WERI-Rb-1 (cell line): ENCODE results near the gene XYLT2.

ENCODE experiments used
- DNase-seq: peaks from one replicate; pipeline ENCODE4 v3.0.0-alpha.2; 2020
- H3K27ac ChIP-seq: fragments of 250-450 bp; sonication (Bioruptor Pico); 2 replicates; pipeline ENCODE4 v1.5.1; 2020; ENCODE audit warnings: mild to moderate bottlenecking, moderate library complexity
- H3K27me3 ChIP-seq: fragments of 250-450 bp; sonication (Bioruptor Pico); 2 replicates; pipeline ENCODE4 v1.5.1; 2021; ENCODE audit warnings: mild to moderate bottlenecking, low read depth, moderate library complexity; ENCODE audit not compliant: insufficient read depth, severe bottlenecking
- H3K36me3 ChIP-seq: fragments of 250-450 bp; sonication (Bioruptor Pico); 2 replicates; pipeline ENCODE4 v1.5.1; 2020; ENCODE audit warnings: mild to moderate bottlenecking, moderate library complexity
- H3K4me3 ChIP-seq: 2 replicates; pipeline ENCODE4 v1.5.1; 2011; ENCODE audit warnings: low read depth, mild to moderate bottlenecking, control low read depth, low read length
- H3K9me3 ChIP-seq: fragments of 250-450 bp; sonication (Bioruptor Pico); 2 replicates; pipeline ENCODE4 v1.5.1; 2021; ENCODE audit warnings: mild to moderate bottlenecking, moderate library complexity; ENCODE audit not compliant: severe bottlenecking
- TF ChIP-seq, protein P1 (sequence below): IDR thresholded peaks from 2 replicates; pipeline ENCODE4 v1.5.1; 2011; ENCODE audit warnings: low read depth, mild to moderate bottlenecking, control low read depth, inconsistent platforms, low read length

Gene XYLT2

DNA sequence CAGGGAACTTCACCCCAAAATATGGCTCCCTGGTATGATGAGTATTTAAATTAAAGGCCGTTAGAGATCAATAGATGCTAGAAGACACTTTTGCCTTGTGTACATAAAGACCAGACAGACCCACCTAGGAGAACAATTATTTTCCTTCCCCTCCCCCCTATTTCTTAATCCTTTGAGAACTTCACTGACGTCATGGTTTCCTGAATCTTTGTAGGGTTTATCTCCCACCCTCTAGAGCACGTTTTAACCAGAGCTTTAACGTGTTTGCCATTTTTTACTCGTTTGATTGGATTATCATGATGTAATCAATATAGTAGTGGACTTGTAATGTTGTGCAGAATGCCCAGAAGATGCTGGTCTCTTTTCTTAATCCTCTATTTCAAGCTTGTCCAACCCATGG lies 22.9 kb upstream of the XYLT2 start:
- Histone ChIP-seq H3K4me3 (no peak overlapping the region), H3K27ac (peak overlapping the region; percentile 31), H3K9me3 (no peaks in the 10 kb centered on the region), H3K27me3 (no peaks in the 10 kb centered on the region), H3K36me3 (no peaks in the 10 kb centered on the region)
- TF ChIP-seq, protein P1, sequence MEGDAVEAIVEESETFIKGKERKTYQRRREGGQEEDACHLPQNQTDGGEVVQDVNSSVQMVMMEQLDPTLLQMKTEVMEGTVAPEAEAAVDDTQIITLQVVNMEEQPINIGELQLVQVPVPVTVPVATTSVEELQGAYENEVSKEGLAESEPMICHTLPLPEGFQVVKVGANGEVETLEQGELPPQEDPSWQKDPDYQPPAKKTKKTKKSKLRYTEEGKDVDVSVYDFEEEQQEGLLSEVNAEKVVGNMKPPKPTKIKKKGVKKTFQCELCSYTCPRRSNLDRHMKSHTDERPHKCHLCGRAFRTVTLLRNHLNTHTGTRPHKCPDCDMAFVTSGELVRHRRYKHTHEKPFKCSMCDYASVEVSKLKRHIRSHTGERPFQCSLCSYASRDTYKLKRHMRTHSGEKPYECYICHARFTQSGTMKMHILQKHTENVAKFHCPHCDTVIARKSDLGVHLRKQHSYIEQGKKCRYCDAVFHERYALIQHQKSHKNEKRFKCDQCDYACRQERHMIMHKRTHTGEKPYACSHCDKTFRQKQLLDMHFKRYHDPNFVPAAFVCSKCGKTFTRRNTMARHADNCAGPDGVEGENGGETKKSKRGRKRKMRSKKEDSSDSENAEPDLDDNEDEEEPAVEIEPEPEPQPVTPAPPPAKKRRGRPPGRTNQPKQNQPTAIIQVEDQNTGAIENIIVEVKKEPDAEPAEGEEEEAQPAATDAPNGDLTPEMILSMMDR, result no peak
- no peak for DNase-seq

DNA sequence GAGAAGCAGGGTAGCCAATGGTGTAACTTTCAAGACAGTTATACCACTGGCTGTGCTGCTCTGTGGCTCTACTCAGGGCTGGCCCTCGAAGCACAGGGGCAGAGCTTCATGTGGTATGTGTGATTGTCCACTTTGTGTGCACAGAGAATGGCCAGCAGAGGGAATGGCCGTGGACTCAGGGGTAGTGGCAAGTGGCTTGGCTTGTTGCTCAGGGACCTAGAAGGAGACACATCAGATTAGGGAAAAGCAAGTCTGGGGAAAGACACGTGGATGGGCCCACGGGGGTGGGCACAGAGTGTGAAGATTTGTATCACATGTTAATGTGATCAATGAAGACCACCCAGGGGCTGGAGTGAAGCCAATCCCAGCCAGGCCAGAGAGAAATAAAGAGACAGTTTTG lies 20.0 kb upstream of the XYLT2 start:
- H3K9me3 ChIP-seq, result no peaks in the 10 kb centered on the region
- no peaks in the 10 kb centered on the region for H3K36me3 ChIP-seq
- H3K27ac ChIP-seq, result no peak overlapping the region
- no peak for DNase-seq
- no peak overlapping the region for H3K4me3 ChIP-seq
- TF ChIP-seq, protein P1, result no peak
- no peaks in the 10 kb centered on the region for H3K27me3 ChIP-seq

DNA sequence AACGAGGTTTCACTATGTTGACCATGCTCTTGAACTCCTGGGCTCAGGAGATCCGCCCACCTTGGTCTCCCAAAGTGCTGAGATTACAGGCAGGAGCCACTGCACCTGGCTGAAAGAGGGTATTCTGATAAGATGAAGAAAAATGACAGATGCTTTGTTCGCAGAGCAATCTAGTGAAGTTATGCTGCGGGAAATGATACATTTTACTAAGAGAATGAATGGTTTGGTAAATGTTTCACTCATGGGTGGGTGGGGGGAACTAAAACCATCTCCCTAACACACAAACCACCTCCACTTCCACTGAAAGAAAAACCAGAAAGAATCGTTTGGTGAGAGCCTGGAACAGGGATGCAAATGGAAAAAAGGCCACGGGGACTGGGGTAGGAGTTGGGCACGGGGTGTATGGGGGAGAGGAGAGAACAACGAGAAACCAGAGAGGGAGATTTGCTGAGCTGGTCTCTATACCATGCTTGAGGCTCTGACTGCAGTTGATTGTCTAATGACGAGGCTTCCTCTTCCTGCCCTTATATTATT lies 19.0 kb upstream of the XYLT2 start:
- no peaks in the 10 kb centered on the region for H3K36me3 ChIP-seq
- no peak for DNase-seq
- TF ChIP-seq, protein P1, result no peak
- no peaks in the 10 kb centered on the region for H3K27me3 ChIP-seq
- H3K4me3 ChIP-seq, result no peak overlapping the region
- no peak overlapping the region for H3K27ac ChIP-seq
- no peaks in the 10 kb centered on the region for H3K9me3 ChIP-seq

DNA sequence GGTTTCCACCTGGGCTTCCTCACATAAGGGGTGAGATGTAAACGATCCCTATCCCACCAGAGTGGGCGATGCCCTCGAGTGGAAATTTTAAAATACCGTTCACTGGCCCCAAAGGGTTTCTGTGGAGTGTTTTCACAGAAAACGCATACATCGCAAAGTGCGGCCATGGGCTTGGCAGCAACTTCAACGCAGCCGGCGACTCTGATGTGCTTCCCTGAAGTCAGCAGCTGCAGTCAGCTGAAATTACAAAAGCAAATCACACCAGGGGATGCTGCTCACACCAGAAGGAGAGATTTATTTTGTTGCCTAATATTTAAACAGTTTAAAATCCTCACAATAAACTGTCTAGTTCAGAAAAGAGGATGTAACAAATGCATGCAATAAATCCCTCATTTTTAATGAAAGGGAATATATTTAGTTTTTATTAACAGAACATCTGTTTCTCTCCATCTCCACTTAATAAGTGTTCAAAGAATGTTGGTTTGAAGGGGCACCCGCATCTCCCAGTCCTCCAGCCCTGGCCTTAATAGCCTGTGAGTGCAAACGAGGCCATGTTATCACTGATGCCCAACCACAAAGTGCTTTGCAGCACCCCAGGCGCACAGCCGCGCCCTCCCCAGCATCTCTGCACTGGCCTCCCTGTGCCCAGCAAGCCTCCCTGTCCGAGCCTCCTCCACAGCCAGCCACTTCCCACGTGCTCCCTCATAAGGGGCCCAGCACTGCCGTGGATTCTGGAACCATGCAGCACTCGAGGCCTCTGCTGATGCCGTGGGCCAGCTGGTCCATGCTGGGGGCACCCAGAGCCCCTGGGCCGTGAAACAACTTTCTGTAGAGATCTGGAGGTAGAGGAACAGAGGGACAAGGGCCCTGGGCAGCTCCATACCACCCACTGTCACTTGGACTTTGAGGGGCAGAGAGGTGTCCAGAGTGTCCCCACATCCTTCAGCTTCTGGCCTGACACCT lies 17.3 kb upstream of the XYLT2 start:
- TF ChIP-seq, protein P1, result no peak
- H3K36me3 ChIP-seq, result no peaks in the 10 kb centered on the region
- H3K4me3 ChIP-seq, result no peak overlapping the region
- H3K27me3 ChIP-seq, result no peaks in the 10 kb centered on the region
- no peak for DNase-seq
- H3K9me3 ChIP-seq, result no peaks in the 10 kb centered on the region
- no peak overlapping the region for H3K27ac ChIP-seq

DNA sequence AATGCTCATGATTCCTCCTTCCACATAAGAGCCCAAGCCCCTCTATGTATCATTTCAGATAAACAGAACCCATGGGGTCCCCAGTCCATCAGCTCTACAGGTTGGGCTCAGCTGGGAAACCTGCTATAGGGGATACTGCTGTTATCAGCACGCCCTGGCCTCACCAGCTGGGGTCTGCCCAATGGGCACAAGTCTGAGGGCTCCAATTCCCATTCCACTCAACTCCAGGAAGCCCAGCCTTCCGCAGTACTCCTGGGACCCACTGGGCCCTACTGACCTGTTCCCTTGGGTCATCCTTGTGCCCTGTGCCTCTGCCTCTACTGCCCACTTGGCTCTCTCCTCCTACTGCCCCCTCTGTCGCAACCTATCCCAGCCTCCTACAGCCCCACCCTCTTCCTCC lies 16.2 kb upstream of the XYLT2 start:
- Histone ChIP-seq H3K36me3 (no peaks in the 10 kb centered on the region), H3K9me3 (no peaks in the 10 kb centered on the region), H3K4me3 (no peak overlapping the region), H3K27ac (no peak overlapping the region), H3K27me3 (no peaks in the 10 kb centered on the region)
- no peak for DNase-seq
- TF ChIP-seq, protein P1, result no peak
